GM21619 (cell line): ENCODE results near the gene MRGPRX2.

ENCODE experiments used
- ATAC-seq: cut with Tn5 transposase; IDR thresholded peaks from one replicate; pipeline ENCODE4 v1.9.1; 2021; ENCODE audit not compliant: unreplicated experiment

Gene MRGPRX2

DNA sequence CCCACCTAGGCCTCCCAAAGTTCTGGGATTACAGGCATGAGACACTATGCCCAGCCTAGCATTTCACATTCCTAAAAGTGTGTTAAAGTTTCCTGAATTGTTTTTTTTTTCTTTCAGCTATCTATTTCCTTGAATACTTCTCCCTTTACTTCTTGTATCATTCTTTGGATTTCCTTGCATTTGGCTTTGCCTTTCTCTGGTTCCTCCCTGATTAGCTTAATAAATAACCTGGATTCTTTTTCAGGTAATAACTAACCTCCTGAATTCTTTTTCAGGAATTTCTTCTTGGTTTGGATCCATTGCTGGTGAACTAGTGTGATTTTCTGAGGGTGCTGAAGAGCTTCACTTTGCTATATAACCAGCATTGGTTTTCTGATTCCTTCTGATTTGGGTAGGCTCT lies 47.9 kb downstream of the MRGPRX2 start:
- no peak for ATAC-seq
